GM19238 (cell line): Measurements from ENCODE around the gene MAPK8IP3.
"Not testable (repeated sequence)": the region's sequence is repeated elsewhere in the genome, so short reads cannot be mapped to it uniquely, and the experiment has no call there.

Experiments used
- DNase-seq: peaks from one replicate; pipeline ENCODE4 v3.0.0; 2011; ENCODE audit warnings: low spot score; ENCODE audit not compliant: insufficient read length

The MAPK8IP3 gene

GRCh38 chr16:1786242-1787055 is 80.5 kb downstream of the MAPK8IP3 start:
- no peak for DNase-seq

DNA sequence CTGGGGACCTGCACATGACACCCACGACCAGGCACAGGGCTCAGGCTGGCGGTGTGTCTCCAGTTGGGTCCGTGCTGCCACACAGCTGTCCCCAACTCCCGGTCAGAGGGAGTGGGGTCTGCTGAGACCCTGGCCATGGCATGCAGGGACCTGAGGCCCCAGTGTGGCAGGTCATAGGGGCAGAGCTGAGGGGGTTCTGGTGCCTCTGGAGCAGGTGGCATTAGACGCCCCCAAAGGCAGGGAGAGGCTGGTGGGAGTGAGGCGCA is 81.0 kb downstream of the MAPK8IP3 start:
- no peak for DNase-seq

GRCh38 chr16:1787322-1788094 is 81.5 kb downstream of the MAPK8IP3 start:
- DNase-seq = no peak

GRCh38 chr16:1788095-1788707 is 82.2 kb downstream of the MAPK8IP3 start:
- DNase-seq = no peak

DNA sequence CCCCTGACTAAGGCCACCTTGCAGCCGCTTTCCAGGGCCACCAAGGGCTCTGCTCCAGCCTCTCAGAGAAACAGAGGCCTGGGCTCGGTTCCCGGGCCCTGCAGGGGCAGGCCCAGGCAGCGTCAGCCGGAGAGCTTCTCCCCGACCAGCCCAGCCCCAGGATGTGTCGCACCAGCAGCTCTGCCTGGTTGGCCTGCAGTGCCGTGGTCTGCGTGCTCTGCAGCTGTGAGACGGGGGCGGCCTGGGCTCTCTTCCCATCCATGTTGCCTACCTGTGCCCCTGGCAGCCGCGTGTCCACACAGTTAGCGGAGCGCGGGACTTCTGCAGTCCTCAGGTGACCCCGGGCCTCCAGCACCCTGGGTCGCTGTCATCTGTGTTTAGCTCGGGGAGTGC is 82.7 kb downstream of the MAPK8IP3 start:
- no peak for DNase-seq

DNA sequence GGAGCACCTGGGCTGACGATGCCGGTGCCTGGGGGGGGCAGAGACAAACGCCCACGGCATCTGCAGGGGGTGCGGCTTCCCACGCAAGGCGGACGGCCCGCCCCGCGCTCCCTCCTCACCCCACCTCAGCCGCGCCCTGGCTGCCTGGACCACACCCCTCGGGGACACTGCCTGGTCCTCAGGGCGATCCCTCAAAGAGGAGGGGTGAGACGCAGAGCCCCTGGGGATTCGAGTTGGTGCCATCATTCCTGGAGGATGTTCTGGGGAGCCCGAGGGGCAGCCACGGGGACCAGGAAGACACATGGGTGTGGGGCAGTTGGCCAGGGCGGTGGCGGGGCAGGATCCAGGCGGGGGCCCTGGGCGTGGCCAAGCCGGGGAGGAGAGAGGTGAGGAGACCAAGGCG is 83.6 kb downstream of the MAPK8IP3 start:
- no peak for DNase-seq

DNA sequence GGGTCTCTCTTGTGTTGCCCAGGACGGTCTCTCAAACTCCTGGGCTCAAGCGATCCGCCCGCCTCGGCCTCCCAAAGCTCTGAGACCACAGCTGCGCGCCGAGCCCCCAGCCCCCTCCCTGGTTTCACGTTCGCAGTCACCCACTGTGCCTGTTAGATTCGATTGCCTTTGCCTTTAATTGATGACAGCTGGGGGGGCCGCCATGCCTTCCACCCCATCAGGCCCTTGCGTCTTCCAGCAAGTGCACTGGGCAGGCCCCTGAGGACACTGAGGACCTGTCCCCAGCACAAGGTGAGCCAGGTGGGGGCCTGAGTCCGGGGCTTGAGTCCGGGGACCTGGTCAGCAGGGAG is 84.2 kb downstream of the MAPK8IP3 start:
- no peak for DNase-seq

GRCh38 chr16:1790611-1791255 is 84.7 kb downstream of the MAPK8IP3 start:
- DNase-seq = no peak

- DNase-seq = no peak
Observed at GRCh38 chr16:1791256-1791942, 85.4 kb downstream of the MAPK8IP3 start.

- no peak for DNase-seq
Observed at GRCh38 chr16:1791943-1792812, 86.2 kb downstream of the MAPK8IP3 start.

GRCh38 chr16:1792836-1793577 is 87.0 kb downstream of the MAPK8IP3 start:
- DNase-seq = no peak

- DNase-seq = no peak
Observed at GRCh38 chr16:1793578-1794220, 87.7 kb downstream of the MAPK8IP3 start, which contains the start of gene IGFALS. IGFALS (minus strand) TSS chr16:1793705; CDS start chr16:1793652, 53 bp downstream.

DNA sequence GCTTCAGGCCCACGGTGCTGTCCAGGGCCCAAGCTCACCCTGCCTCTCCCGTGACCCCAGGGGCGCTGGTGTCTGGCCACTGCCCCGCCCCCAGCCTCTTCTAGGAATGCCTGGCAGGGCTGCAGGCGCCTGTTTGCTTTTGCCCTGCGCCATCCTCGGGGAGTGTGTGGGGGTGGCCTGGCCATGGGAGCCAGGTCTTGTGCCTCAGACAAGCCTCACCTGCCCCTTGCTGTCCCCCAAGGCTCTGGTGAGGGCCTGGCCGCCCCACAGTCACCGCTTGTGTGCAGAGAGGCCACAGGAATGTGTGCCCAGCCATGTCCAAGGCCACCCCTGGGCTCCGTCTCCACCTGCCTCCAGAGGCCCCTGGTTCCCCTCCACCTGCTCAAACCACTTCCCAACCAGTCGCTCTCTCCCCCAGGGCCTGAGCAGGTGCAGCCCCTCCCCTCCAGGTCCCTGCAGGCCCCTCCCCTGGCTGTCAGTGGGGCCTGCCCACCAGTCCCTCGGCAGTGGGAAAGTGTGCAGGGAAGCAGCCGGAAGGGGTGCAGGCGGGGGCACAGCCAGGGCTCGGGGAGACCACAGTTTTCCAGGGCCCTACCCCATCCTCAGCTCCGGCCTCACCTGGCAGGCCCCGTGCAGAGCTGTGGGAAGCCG is 88.4 kb downstream of the MAPK8IP3 start:
- no peak for DNase-seq

DNA sequence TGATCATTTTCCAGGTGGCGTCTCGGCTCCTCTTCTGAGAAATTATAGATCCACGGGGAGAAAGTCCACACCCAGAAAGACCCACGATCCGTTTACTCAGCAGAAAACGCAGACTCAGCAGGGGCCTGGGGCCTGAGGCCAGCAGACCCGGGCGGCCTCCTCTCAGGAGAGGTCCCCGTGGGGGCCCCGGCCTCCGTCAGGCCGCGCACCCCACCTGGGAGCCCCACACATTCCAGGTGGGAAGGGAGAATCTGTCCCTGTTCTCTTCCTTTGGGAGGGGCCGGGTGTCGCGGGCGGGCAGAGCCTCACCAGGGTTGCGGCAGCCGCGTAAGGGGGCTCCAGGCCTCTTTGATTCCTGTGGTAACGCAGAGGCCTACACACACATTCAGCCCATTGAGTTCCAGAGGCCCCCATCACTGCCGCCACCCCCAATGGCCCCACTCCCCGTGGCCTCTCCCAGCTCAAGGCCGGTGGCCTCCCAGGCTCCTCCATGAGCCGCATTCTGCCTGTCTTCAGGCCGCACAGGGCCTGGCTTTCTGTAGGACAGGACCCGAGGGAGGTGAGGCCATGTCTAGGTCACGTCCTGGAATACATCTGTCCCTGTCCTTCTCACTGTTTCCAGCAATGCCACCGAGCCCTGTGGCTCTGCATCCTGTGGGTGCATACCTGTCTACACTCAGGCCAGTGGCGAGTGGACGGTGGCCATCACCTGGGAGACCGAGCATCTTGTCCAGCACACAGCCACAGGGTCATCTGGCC is 89.1 kb downstream of the MAPK8IP3 start:
- no peak for DNase-seq

DNA sequence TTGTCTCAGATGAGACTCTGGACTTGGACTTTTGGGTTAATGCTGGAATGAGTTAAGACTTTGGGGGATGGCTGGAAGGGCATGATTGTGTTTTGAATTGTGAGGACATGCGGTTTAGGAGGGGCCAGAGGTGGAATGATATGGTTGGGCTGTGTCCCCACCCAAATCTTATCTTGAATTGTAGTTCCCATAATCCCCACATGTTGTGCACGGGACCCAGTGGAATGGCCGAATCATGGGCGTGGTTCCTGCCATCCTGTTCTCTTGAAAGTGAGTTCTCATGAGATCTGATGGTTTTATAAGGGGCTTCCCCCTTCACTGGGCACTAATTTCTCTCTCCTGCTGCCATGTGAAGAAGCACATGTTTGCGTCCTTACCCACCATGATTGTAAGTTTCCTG is 93.3 kb downstream of the MAPK8IP3 start:
- not testable (repeated sequence) for DNase-seq

DNA sequence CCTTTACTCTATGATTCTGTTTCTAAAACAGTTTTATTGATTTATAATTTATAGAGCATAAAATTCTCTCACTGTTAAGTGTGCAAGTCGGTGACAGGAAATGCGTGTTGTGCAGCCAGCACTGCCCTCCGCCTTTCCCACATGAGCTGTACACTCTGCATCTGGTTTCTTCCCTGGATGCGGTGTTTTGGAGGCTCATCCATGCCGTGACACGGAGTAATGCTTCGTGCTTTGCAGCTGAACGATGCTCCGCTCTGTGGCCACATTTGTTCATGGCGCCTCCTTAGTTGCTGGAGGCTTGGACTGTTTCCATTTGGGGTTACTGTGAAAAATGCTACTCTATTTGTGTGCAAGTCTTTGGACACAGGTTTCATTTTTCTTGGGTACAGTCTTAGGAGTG is 94.7 kb downstream of the MAPK8IP3 start:
- DNase-seq = no peak

DNA sequence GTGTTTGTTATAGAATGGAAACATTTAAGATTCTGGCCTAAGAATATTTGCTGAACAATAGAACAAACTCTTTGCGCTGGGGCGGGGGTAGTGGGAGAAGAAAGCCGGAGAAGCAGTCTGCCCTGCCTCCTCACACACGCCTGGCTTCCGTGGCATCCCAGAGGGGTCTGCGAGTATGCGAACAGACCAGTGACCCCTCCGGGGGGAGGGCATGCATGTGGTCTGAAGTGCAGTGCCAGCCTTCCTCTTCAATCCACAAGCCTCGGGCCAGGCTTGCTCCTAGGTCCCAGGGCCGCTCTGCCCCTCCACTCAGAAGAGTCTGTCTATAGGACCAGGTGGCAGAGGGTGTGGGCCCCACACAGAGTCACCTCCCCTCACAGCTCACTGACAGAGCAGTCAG is 101.6 kb downstream of the MAPK8IP3 start:
- DNase-seq = no peak

- DNase-seq = no peak
Observed at GRCh38 chr16:1808691-1809090, 102.7 kb downstream of the MAPK8IP3 start.
